Bronchial epithelial cell (primary cell): ENCODE data around the gene RDH13. TPM values are rescaled to one million over a fixed set of nuclear protein-coding genes. Genes with fewer than 3 reads are reported as not detected.

ENCODE experiments used
- DNase-seq: peaks from one replicate; pipeline ENCODE4 v3.0.0-alpha.2; 2010; ENCODE audit warnings: low read depth
- FAIRE-seq: peaks from 2 replicates; lab custom pipeline; 2011; peaks lifted over from hg19 to GRCh38; lab: Jason Lieb, UNC
- H3K27me3 ChIP-seq: 2 replicates; pipeline ENCODE4 v1.5.1; 2011; ENCODE audit warnings: low read length; ENCODE audit not compliant: control insufficient read depth, insufficient read depth
- H3K36me3 ChIP-seq: 2 replicates; pipeline ENCODE4 v1.5.1; 2011; ENCODE audit warnings: low read length; ENCODE audit not compliant: control insufficient read depth, insufficient read depth
- H3K4me3 ChIP-seq: 2 replicates; pipeline ENCODE4 v1.5.1; 2011; ENCODE audit warnings: mild to moderate bottlenecking, low read depth, low read length, control low read depth
- total RNA-seq: library from RNA; depleted of rRNA; stranded (reverse); fragments of >200 nt; gene quantifications from 2 replicates; pipeline ENCODE4 v1.2.1, GENCODE V29; 2014
- TF ChIP-seq, protein P1 (sequence below): IDR thresholded peaks from 2 replicates; pipeline ENCODE4 v1.5.1; 2011; ENCODE audit warnings: mild to moderate bottlenecking, moderate library complexity, low read length, control low read depth, inconsistent platforms; ENCODE audit not compliant: insufficient read depth, severe bottlenecking

Gene RDH13
- total RNA-seq, 1 donor from 2014 or later: 23.7 TPM

DNA sequence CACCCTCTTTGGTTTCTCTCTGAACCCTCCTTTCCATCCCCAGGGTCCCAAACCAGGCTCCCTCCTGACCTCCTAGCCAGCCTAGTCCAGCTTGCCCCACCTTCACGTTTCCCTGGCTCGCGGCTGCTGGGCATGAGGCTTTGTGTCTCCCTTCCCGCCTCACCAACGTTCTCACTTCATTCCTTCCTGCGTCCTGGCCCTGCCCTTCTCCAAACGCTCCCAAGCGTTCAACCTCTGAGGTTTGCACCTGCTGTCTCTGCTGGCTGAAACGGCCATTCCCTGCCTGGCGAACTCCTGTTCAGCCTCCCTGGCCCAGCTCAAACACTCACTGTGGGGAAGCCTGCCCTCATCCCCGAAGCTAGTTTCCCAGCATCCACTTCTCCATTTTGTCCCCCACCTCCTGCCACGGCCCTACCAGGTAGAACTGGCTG lies 25.1 kb upstream of the RDH13 start:
- TF ChIP-seq, protein P1, sequence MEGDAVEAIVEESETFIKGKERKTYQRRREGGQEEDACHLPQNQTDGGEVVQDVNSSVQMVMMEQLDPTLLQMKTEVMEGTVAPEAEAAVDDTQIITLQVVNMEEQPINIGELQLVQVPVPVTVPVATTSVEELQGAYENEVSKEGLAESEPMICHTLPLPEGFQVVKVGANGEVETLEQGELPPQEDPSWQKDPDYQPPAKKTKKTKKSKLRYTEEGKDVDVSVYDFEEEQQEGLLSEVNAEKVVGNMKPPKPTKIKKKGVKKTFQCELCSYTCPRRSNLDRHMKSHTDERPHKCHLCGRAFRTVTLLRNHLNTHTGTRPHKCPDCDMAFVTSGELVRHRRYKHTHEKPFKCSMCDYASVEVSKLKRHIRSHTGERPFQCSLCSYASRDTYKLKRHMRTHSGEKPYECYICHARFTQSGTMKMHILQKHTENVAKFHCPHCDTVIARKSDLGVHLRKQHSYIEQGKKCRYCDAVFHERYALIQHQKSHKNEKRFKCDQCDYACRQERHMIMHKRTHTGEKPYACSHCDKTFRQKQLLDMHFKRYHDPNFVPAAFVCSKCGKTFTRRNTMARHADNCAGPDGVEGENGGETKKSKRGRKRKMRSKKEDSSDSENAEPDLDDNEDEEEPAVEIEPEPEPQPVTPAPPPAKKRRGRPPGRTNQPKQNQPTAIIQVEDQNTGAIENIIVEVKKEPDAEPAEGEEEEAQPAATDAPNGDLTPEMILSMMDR: no peak
- no peak for DNase-seq
- Histone ChIP-seq H3K36me3 (peaks cover 15% of the 10 kb centered on the region), H3K4me3 (no peak overlapping the region), H3K27me3 (no peaks in the 10 kb centered on the region)
- peak; percentile 75 for FAIRE-seq

DNA sequence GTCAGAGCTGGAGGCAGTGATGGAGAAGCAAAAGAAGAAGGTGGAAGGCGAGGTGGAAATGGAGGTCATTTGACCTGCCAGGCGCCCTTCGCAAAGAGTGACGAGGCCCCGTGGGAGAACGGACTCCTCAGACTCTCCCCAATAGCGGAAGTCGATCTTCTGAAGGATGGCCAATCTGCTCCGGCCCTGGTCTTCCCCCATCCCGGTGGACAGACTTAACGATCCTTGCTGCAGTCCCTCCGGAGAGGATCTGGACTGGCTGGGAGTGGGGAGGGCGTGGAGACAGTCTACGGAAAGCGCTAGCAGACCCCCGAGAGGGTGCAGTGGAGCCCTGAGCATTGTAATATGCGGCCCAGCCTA lies 24.6 kb upstream of the RDH13 start:
- Histone ChIP-seq H3K27me3 (no peaks in the 10 kb centered on the region), H3K36me3 (peaks cover 12% of the 10 kb centered on the region), H3K4me3 (no peak overlapping the region)
- DNase-seq (no peak), FAIRE-seq (no peak)
- TF ChIP-seq, protein P1: no peak

DNA sequence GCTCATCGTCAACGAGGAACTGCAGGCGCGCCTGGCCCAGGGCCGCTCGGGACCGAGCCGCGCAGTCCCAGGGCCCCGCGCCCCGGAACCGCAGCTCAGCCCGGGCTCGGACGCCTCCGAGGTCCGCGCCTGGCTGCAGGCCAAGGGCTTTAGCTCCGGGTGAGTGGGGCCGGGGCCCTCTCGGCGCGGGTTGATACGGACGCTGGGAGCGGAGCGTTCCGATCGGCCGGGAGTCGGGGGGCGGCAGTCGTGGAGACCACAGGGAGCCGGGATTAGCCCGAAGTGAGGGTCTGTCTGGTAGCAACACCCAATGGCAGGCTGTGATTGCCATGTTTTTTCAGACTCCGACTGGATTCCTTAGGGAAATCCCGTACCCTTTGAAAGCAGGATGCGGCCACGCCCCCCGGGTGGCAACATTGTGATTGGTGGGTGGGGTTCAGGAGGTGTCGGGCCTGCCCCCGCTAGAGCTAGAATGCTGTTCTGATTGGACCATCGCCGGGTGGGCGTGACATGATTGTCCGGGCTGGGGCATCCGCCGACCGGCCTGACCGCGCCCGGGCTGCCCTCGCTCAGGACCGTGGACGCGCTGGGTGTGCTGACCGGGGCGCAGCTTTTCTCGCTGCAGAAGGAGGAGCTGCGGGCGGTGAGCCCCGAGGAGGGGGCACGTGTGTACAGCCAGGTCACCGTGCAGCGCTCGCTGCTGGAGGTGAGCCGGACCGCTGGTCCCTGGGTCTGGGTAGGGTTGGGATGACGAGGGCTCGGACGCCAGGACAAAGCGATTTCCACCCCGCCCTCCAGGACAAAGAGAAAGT lies 24.0 kb upstream of the RDH13 start:
- Histone ChIP-seq H3K4me3 (peak overlapping the region; percentile 28), H3K36me3 (peaks cover 10% of the 10 kb centered on the region), H3K27me3 (no peaks in the 10 kb centered on the region)
- TF ChIP-seq, protein P1: no peak
- DNase-seq: peak; percentile 86
- FAIRE-seq: no peak

DNA sequence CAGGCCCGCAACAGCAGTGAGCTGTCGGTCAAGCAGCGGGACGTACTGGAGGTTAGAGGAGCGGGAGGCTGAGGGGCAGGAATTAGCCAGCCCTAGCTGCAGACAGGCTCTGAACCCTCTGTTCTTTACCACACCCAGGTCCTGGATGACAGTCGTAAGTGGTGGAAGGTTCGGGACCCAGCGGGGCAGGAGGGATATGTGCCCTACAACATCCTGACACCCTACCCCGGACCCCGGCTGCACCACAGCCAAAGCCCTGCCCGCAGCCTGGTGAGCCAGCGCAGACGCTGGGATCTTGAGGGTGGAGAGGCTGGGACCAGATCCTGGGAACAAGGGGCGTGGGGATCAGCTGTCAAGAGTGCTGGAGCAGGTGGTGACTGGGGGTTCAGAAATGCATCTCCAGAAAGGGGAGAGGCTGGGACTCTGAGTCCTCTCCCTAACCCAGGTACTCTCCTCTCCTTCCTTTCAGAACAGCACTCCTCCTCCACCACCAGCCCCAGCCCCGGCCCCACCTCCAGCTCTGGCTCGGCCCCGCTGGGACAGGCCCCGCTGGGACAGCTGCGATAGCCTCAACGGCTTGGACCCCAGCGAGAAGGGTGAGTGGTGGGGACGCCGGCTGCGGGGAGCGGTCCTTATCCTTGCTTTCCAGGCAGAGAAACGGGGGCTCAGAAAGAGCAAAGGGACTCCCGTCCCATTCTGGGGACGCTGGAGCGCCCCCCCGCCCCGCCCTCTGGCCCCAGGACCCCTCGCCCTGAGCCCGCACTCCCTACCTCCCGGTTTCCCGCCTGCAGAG lies 23.2 kb upstream of the RDH13 start:
- FAIRE-seq (no peak), DNase-seq (no peak)
- H3K4me3 ChIP-seq: no peak overlapping the region
- TF ChIP-seq, protein P1: no peak
- H3K36me3 ChIP-seq: peaks cover 12% of the 10 kb centered on the region
- no peaks in the 10 kb centered on the region for H3K27me3 ChIP-seq

DNA sequence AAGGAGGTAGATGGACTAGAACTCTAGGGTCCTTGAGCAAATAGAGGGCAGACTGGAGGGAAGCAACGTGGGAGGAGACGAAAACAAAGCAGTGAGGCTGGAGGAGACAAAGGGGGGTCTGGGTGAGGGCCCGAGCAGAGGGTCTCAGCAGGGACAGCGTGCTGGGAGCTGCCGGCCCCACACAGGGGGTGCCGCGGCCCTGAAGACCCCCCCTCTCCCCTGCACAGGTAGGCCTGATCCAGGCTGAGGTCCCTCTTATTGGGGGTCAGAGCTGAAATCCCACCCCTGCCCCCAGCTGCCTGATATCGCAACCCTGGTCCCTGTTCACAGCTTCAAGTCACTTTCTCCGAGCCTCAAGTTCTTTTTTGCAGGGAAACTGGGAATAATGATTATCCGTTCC lies 21.5 kb upstream of the RDH13 start:
- no peak for FAIRE-seq
- TF ChIP-seq, protein P1: no peak
- no peak overlapping the region for H3K4me3 ChIP-seq
- peaks cover 11% of the 10 kb centered on the region for H3K36me3 ChIP-seq
- DNase-seq: no peak
- H3K27me3 ChIP-seq: no peaks in the 10 kb centered on the region
